NCI-H524 treated with DMSO at 0.1 percent for 48 hours (cell line): ENCODE data around the gene PHF3.
"Not testable (repeated sequence)": the region's sequence is repeated elsewhere in the genome, so short reads cannot be mapped to it uniquely, and the experiment has no call there.

ENCODE experiments used
- DNase-seq: peaks from one replicate; lab custom pipeline; 2025; lab: John Stamatoyannopoulos, UW

The PHF3 gene

GRCh38 chr6:63713332-63713731, 77.7 kb downstream of the PHF3 start:
- no peak for DNase-seq

GRCh38 chr6:63714091-63714490, 78.5 kb downstream of the PHF3 start:
- no peak for DNase-seq

- DNase-seq, result no peak
Observed at GRCh38 chr6:63716169-63716568, 80.6 kb downstream of the PHF3 start.

DNA sequence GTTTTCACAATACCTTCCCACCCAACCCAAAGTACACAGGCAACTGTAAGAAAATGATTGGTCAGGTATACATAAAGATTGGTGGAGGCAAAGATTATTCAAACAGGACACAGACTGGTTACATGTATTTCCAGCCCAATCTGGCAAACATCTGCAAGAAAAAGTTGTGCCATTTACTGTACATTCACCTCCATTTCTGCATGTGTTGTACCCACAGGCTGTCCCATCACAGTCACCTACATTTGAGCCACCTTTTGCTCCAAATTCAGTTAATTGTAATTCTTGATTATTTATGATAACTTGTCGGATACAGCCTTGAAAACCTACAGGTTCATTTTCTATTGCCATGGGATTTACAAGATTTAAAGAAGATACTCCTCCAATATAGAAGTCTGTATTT, 85.6 kb downstream of the PHF3 start:
- no peak for DNase-seq

DNA sequence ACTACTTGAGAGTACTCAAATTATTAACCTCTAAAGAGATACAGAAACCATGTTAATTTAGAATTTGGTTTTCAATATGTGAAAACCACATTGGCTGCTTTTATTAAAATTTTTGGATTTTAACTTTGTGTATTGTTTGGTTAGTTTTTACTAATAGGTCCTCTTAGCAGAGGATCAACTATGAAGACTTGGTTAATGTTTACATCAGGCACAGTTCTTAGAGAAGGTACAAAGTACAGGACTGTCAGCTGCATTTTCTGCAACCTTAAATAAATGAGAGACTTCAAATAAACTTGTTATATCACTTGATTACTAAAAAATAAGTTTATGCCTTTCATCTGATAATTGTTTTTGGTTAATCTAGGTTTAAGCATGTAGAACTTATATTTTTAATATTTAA, 89.1 kb downstream of the PHF3 start:
- DNase-seq, result no peak

DNA sequence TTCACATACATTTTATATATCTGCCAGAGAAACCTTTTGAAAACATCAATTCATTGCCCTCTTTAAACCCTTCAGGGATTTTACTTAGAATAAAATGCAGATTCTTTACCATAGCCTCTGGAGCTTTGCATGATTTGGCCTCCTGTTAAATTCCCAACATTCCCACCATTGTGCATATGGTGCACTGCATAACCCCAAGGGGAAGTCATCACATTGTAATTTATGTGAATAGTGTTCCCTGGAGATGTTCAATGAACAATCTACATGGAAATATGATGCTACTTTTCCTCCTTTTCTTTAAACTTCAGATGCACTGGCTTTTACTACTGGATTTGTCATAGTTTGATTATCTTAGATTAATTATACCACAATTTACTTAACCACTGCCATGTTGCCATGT, 94.7 kb downstream of the PHF3 start:
- no peak for DNase-seq

DNA sequence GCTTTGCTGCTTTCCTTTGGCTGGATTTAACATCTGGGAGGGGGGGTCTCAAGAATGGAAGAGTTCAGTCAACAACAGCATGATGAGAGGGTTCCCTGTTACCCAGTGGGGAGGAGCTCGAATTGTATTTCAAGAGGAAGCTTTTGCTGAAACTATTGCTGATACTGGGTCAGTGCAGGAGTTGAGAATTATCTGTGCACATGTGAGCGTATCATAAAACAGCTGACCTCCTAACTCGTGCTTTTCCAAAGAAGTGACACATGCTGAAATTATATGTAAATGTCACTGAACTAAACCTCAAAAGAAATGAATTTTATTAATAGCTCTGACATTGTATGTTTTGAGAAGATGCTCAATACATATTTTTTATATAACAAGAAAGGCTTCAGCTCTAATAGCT, 96.3 kb downstream of the PHF3 start:
- DNase-seq, result no peak

DNA sequence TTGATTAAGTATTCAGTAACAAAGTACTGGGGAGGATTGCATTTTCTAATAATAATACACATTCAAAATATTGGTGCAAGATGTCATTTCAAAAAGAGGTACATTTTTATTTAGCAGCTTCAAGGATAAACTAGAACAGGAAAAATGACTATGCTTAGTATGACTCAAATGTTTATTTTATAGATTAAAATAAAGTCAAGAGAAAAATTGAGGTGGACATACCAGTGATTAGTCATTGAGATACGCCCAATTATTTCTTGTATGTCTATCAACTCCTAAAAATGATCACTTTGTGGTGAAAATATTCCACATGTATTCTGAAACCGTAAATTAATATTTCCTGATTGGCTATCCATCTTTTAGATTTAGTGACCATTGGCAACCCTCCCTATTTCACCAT, 96.7 kb downstream of the PHF3 start:
- DNase-seq, result no peak

DNA sequence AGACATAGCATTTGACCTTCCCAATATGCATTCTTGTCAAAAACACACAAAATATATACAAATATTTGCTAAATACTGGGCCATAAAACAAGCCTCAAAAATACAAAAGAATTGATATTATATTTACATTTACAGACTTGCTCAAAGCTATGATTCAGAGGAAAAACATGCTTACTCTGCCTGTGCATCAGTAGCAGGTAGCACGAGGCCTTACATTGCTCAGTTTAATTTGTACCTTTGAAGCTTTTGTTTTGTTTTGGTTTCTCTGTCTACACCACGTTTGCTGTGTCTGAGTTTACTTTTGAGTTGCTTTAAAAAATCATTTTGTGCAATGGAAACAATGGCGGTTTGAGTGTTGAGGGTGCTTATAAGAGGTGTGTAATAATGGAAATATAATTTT, 99.3 kb downstream of the PHF3 start:
- no peak for DNase-seq

DNA sequence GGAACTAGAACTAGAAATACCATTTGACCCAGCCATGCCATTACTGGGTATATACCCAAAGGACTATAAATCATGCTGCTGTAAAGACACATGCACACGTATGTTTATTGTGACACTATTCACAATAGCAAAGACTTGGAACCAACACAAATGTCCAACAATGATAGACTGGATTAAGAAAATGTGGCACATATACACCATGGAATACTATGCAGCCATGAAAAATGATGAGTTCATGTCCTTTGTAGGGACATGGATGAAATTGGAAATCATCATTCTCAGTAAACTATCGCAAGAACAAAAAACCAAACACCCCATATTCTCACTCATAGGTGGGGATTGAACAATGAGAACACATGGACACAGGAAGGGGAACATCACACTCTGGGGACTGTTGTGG, 102.6 kb downstream of the PHF3 start:
- DNase-seq, result not testable (repeated sequence)

DNA sequence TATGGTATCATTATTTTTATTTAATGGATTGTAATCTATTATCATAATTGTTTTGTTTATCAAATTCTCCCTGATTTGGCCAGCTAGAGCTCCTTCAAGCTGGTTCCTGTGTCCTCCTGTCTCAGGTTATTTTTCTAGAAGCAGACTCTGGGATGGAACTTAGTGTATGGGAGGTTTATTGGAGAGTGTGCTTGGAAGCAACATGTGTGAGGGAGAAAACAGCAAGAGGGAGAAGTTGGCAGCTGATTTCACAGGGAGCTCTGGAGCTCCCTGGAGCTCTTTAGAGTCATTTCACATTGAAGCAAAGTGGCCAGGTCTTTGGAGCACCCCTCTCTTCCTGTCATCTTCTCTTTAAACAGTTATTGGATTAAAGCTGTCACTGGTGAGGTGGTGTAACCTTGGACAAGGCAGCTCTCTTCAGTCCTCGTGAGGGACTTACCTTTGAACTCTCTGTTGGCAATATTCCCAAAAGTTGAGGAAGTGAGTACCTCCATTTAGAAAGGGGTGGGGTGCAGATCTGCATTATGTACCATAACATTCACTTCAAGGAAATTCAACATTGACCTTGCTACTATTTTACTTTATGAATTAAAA, 103.6 kb downstream of the PHF3 start:
- no peak for DNase-seq

DNA sequence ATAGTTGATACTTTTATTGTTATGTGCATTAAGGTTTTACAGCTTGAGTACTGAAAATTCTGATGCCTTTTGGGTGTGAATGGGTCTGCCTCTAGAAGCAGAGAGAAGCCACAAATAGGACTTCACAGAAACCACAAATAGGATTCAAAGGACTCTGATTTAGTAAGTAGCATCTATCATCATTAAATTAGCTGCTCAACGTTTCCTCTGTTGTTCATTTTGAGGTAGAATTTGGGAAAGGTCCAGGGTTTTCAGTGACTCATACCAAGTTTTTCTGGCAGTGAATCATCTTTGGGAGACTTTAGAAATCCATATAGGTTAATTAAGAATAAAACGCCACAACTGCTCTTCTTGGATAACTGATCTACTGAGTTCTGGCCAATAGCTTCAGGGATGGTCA, 105.1 kb downstream of the PHF3 start:
- DNase-seq, result no peak

GRCh38 chr6:63742060-63742459, 106.5 kb downstream of the PHF3 start:
- no peak for DNase-seq

DNA sequence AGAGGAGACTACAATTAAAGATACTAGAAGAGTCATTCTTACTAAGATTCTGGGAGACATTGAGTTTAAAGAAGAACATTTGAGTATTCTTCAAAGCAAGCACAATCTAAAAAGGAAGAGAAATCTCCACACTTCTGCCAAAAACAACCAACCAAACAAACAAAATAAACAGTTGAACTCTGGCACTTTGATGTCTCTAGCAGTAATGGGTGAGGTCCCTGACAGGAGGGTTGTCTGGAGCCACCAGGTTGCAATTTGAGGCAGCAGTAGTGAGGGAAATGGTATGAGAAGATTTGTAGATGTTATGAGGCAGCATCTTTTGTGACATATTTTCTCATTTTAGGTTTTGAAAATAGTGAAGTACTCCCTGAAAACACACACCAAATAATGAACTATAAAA, 108.1 kb downstream of the PHF3 start:
- DNase-seq, result no peak

GRCh38 chr6:63744810-63745209, 109.2 kb downstream of the PHF3 start:
- no peak for DNase-seq

GRCh38 chr6:63745784-63746183, 110.2 kb downstream of the PHF3 start:
- DNase-seq, result no peak

- no peak for DNase-seq
Observed at GRCh38 chr6:63750400-63750799, 114.8 kb downstream of the PHF3 start.

DNA sequence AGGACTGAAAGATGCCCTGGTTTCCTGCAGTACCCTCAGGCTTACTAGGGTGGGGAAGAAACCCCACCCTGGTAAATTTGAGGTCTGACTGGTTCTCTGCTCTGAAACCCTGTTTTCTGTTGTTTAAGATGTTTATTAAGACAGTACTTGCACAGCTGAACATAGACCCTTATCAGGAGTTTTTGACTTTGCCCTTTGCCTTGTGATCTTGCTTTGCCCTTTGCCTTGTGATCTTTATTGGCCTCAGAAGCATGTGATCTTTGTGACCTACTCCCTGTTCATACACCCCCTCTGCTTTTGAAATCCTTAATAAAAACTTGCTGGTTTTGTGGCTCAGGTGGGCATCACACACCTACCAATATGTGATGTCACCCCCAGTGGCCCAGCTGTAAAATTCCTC, 121.7 kb downstream of the PHF3 start:
- not testable (repeated sequence) for DNase-seq

- DNase-seq, result no peak
Observed at GRCh38 chr6:63757826-63758225, 122.2 kb downstream of the PHF3 start.

DNA sequence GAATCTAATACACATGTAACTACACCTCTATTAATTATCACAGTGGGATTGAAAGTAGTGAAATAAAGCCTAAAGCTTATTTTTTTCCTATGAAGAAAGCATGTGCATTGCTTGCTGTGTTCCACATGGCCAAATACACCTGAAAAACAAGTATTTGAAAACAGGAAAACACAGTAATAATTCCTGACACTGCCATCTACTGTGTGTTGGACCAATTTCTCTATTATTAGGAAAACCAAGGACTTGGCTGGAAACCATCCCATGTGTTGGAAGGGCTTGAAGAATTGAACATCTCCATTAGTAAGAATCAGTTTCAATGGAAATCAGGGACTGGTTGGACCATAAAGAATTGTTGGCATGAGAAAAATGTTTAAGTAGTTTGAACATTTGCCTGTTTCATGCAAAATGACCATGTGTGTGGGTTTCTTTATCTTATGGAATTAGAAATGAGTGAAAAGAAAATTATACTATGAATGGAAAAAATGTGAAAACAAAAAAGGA, 124.1 kb downstream of the PHF3 start:
- no peak for DNase-seq

DNA sequence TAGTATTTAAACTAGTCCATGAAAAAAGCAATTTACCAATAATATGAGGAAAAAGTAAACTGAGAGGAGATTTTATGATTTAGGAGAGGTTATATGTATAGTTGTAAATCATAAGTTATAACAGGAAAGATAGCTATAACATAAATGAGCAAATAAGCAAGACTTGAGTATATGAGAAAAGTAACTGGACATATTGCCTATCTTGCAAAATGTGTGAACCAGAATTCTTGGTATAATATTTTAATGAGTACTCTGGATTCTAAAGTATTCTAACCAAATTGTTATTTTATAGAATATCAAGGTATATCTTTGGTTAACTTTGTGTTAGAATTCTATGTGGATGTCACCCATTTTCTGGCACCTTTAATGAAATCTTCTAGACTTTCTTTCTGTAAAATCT, 124.6 kb downstream of the PHF3 start:
- DNase-seq, result no peak

- no peak for DNase-seq
Observed at GRCh38 chr6:63764318-63764916, 128.8 kb downstream of the PHF3 start.
